KMS-11 (cell line): ENCODE data around the gene NOM1.

ENCODE experiments used
- H2AFZ ChIP-seq: fragments of 200-600 bp; sonication (generic); 2 replicates; pipeline ENCODE4 v1.6.1; 2016; ENCODE audit warnings: antibody characterized with exemption, mixed run types, low read depth
- H3K27ac ChIP-seq: fragments of 200-600 bp; sonication (generic); 2 replicates; pipeline ENCODE4 v1.6.1; 2016; ENCODE audit warnings: mild to moderate bottlenecking, mixed run types
- H3K27me3 ChIP-seq: fragments of 200-600 bp; sonication (generic); 2 replicates; pipeline ENCODE4 v1.6.1; 2017; ENCODE audit warnings: mild to moderate bottlenecking, low read depth, mixed run types, moderate library complexity; ENCODE audit not compliant: insufficient read depth
- H3K36me3 ChIP-seq: fragments of 200-600 bp; sonication (generic); 2 replicates; pipeline ENCODE4 v1.6.1; 2017; ENCODE audit warnings: mild to moderate bottlenecking, mixed run types; ENCODE audit not compliant: insufficient read depth
- H3K4me1 ChIP-seq: fragments of 200-600 bp; sonication (generic); 2 replicates; pipeline ENCODE4 v1.6.1; 2016; ENCODE audit warnings: mild to moderate bottlenecking, low read depth, mixed run types; ENCODE audit not compliant: poor library complexity, severe bottlenecking
- H3K4me2 ChIP-seq: fragments of 200-600 bp; sonication (generic); 2 replicates; pipeline ENCODE4 v1.7.0; 2016; ENCODE audit warnings: mild to moderate bottlenecking, mixed run types
- H3K4me3 ChIP-seq: fragments of 200-600 bp; sonication (generic); IDR thresholded peaks from 2 replicates; pipeline ENCODE4 v1.6.1; 2017; ENCODE audit warnings: low read depth, low read length, mixed read lengths; ENCODE audit not compliant: insufficient read depth
- H3K79me2 ChIP-seq: fragments of 200-600 bp; sonication (generic); 2 replicates; pipeline ENCODE4 v1.6.1; 2016; ENCODE audit warnings: low read depth, mixed run types; ENCODE audit not compliant: insufficient read depth
- H3K9ac ChIP-seq: fragments of 200-600 bp; sonication (generic); 2 replicates; pipeline ENCODE4 v1.6.1; 2016; ENCODE audit warnings: mild to moderate bottlenecking, mixed run types
- H4K20me1 ChIP-seq: fragments of 200-600 bp; sonication (generic); 2 replicates; pipeline ENCODE4 v1.6.1; 2016; ENCODE audit warnings: mild to moderate bottlenecking, mixed run types; ENCODE audit not compliant: insufficient read depth
- TF ChIP-seq, protein P1 (sequence below): fragments of 200-600 bp; sonication (generic); conservative IDR thresholded peaks from 2 replicates; pipeline ENCODE4 v1.6.1; 2017; ENCODE audit warnings: low read depth, mild to moderate bottlenecking, antibody characterized with exemption, low read length, moderate library complexity, mixed read lengths

The NOM1 gene

DNA sequence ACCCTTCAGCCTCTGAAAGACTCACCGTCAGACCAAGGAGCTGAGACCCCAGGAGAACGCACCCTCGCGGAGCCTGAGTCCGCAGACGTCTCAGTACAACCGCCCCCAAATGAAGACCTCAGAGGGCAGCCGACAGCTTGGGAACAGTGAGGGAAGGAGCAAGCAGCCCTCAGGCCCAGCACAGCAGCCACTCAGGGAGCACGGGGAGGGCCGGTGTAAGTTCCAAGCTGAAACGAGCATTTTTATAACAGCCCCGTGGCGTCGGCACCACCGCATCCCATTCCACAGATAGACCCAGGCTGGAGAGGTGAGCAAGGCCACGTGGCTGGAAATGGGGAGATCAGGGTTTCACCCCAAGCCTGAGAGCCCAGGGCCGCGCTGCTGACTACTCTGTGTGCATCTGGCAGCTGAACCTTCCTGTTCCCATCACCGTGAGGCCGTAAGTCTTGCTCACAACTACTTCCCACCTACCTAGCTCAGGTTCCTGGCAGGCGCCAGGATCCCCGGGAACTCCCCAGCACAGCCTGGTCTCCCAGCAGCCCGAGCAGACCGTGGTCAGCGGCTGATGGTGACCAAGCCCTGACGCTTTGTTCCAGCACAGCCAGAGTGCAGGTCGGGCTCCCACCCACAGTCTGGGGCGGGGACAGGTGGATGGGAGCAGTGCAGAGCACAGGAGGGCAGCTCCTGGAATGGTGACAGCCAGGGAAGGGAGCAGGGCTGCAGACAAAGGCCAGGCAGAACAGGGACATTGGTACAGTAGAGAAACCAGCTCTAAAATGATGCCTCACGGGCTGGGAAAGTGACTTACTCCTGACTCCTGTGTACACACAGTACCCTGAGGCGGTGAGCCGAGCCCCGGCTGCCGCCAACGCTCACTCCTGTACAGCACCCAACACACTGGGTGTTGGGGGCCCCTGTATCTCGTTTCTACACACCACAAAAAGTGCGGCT is 6.1 kb upstream of the NOM1 start:
- Histone ChIP-seq H3K4me3 (no peak overlapping the region), H3K79me2 (no peaks in the 10 kb centered on the region), H3K27me3 (no peaks in the 10 kb centered on the region), H3K36me3 (no peaks in the 10 kb centered on the region), H3K27ac (no peak overlapping the region), H3K9ac (no peak overlapping the region), H3K4me2 (no peak overlapping the region), H3K4me1 (no peaks in the 10 kb centered on the region), H2AFZ (no peak overlapping the region; the same call in 1 of the 2 replicates), H4K20me1 (no peaks in the 10 kb centered on the region)
- TF ChIP-seq, protein P1, sequence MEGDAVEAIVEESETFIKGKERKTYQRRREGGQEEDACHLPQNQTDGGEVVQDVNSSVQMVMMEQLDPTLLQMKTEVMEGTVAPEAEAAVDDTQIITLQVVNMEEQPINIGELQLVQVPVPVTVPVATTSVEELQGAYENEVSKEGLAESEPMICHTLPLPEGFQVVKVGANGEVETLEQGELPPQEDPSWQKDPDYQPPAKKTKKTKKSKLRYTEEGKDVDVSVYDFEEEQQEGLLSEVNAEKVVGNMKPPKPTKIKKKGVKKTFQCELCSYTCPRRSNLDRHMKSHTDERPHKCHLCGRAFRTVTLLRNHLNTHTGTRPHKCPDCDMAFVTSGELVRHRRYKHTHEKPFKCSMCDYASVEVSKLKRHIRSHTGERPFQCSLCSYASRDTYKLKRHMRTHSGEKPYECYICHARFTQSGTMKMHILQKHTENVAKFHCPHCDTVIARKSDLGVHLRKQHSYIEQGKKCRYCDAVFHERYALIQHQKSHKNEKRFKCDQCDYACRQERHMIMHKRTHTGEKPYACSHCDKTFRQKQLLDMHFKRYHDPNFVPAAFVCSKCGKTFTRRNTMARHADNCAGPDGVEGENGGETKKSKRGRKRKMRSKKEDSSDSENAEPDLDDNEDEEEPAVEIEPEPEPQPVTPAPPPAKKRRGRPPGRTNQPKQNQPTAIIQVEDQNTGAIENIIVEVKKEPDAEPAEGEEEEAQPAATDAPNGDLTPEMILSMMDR: no peak

DNA sequence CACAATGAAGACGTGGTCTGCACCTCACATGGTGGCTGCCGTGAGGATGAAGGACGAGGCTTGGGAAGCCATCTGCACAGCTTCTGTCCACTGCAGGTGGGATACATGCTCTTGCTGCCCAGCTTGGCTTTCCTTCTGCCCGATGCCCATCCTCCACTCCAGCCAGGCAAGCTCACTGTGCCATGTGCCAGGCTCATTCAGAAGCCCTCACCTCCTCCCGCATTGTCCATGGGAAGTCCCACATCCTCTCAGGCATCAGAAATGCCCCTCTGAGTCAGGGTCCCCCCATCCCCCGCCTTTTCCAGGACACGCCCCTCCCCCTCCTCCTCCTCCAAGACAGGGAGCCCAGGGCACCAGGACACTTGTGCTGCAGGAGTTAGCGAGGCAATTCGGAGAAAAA is 4.6 kb upstream of the NOM1 start:
- Histone ChIP-seq H3K4me1 (peaks cover 5% of the 10 kb centered on the region), H3K4me2 (no peak overlapping the region), H2AFZ (no peak overlapping the region), H3K79me2 (peaks cover 3% of the 10 kb centered on the region), H3K9ac (no peak overlapping the region), H3K27me3 (no peaks in the 10 kb centered on the region), H3K36me3 (no peaks in the 10 kb centered on the region), H3K4me3 (no peak overlapping the region), H3K27ac (no peak overlapping the region), H4K20me1 (no peaks in the 10 kb centered on the region)
- TF ChIP-seq, protein P1: no peak

- H3K27me3 ChIP-seq: no peaks in the 10 kb centered on the region
- H3K79me2 ChIP-seq: peaks cover 27% of the 10 kb centered on the region
- H3K9ac ChIP-seq: no peak overlapping the region
- peaks cover 5% of the 10 kb centered on the region for H3K36me3 ChIP-seq
- TF ChIP-seq, protein P1: no peak
- H3K4me2 ChIP-seq: no peak overlapping the region
- H3K27ac ChIP-seq: no peak overlapping the region
- H3K4me3 ChIP-seq: no peak overlapping the region
- H3K4me1 ChIP-seq: peaks cover 17% of the 10 kb centered on the region
- peaks cover 15% of the 10 kb centered on the region for H4K20me1 ChIP-seq
- H2AFZ ChIP-seq: no peak overlapping the region
These were observed 2.2 kb upstream of the NOM1 start for GRCh38 chr7:156947120-156947843.

DNA sequence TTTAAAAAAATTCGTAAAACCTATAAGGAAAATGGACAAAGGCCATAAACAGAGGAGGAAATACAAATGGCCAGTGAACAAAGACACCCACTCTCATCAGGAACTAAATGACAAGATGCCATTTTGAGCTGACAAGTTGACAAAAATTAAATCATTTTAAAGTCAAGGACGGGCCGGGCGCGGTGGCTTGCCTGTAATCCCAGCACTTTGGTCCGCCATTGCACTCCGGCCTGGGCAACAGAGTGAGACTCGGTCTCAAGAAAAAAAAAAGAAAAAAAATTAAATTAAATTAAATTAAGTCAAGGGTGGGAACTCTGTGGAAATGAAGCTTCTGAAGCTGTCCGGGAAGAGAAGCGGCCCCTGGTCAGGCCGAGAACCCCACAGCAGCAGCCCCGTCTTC is 1.2 kb upstream of the NOM1 start:
- Histone ChIP-seq H3K4me3 (no peak overlapping the region), H3K4me1 (peaks cover 23% of the 10 kb centered on the region), H4K20me1 (peaks cover 21% of the 10 kb centered on the region), H2AFZ (no peak overlapping the region), H3K27ac (no peak overlapping the region), H3K36me3 (peaks cover 14% of the 10 kb centered on the region), H3K79me2 (peaks cover 38% of the 10 kb centered on the region), H3K4me2 (peak overlapping the region; percentile 63; the same call in 1 of the 2 replicates), H3K27me3 (no peaks in the 10 kb centered on the region), H3K9ac (no peak overlapping the region)
- TF ChIP-seq, protein P1: no peak
